Urinary bladder (tissue), 4 donors: Measurements from ENCODE around the gene BMP7. TPM values are rescaled to one million over a fixed set of nuclear protein-coding genes. Genes with fewer than 3 reads are reported as not detected.
"Not testable (repeated sequence)": the region's sequence is repeated elsewhere in the genome, so short reads cannot be mapped to it uniquely, and the experiment has no call there.

ENCODE experiments used
- DNase-seq: peaks from one replicate; pipeline ENCODE4 v3.0.0-alpha.2; 2015; ENCODE audit errors: extremely low spot score
- H3K27ac ChIP-seq: one replicate; pipeline ENCODE4 v1.5.1; 2013; ENCODE audit warnings: low read depth, mild to moderate bottlenecking, moderate library complexity
- H3K36me3 ChIP-seq: one replicate; pipeline ENCODE4 v1.6.1; 2013; ENCODE audit warnings: mild to moderate bottlenecking, moderate library complexity; ENCODE audit not compliant: insufficient read depth
- H3K4me1 ChIP-seq: one replicate; pipeline ENCODE4 v1.6.1; 2013; ENCODE audit warnings: mild to moderate bottlenecking, moderate library complexity; ENCODE audit not compliant: insufficient read depth
- H3K4me3 ChIP-seq: one replicate; pipeline ENCODE4 v1.5.1; 2013; ENCODE audit warnings: low read depth, low read length
- WGBS: extraction: QIAGEN DNeasy Blood & Tissue Kit; methylation state at CpG from one replicate; pipeline ENCODE4 v1.1.7; 2013; 5-methylcytosine and 5-hydroxymethylcytosine counted together
- polyA plus RNA-seq: library from polyadenylated mRNA; stranded (reverse); fragments of 200-250 nt; gene quantifications from one replicate; pipeline ENCODE4 v1.2.3, GENCODE V29; 2013
- total RNA-seq: library from RNA; depleted of rRNA; stranded (reverse); fragments of >200 nt; gene quantifications from one replicate; pipeline ENCODE4 v1.2.3, GENCODE V29; 2014
- donor health status: healthy with polysubstance abuse.
- donor health status: healthy.

The BMP7 gene
- total and polyA plus RNA-seq, 2 donors, result 8.5 to 12.1 TPM

GRCh38 chr20:57280221-57280620 is 13.8 kb upstream of the BMP7 start:
- Histone ChIP-seq H3K27ac (no peak overlapping the region), H3K4me3 (no peak overlapping the region), H3K36me3 (no peaks in the 10 kb centered on the region), H3K4me1 (peaks cover 2% of the 10 kb centered on the region)
- WGBS, result 96% methylated on average over 10 of the region's 10 CpGs
- no peak for DNase-seq

- 97% methylated on average over 3 of the region's 3 CpGs for WGBS
- H3K36me3 ChIP-seq, H3K27ac ChIP-seq, H3K4me1 ChIP-seq, DNase-seq, H3K4me3 ChIP-seq: not testable (repeated sequence)
Measured at GRCh38 chr20:57279548-57279947, 13.1 kb upstream of the BMP7 start.

- H3K36me3 ChIP-seq, result no peaks in the 10 kb centered on the region
- 34% methylated on average over 9 of the region's 9 CpGs for WGBS
- H3K27ac ChIP-seq, result no peak overlapping the region
- H3K4me1 ChIP-seq, result peaks cover 2% of the 10 kb centered on the region
- DNase-seq, result no peak
- H3K4me3 ChIP-seq, result no peak overlapping the region
Measured at GRCh38 chr20:57278457-57278856, 12.0 kb upstream of the BMP7 start.

GRCh38 chr20:57277398-57278105 is 11.1 kb upstream of the BMP7 start:
- 76% methylated on average over 8 of the region's 8 CpGs for WGBS
- peaks cover 2% of the 10 kb centered on the region for H3K4me1 ChIP-seq
- no peak overlapping the region for H3K4me3 ChIP-seq
- H3K27ac ChIP-seq, result no peak overlapping the region
- no peak for DNase-seq
- no peaks in the 10 kb centered on the region for H3K36me3 ChIP-seq

GRCh38 chr20:57276221-57276620 is 9.8 kb upstream of the BMP7 start:
- 87% methylated on average over 5 of the region's 5 CpGs for WGBS
- no peak for DNase-seq

GRCh38 chr20:57275813-57276212 is 9.4 kb upstream of the BMP7 start:
- no peak for DNase-seq
- 69% methylated on average over 5 of the region's 5 CpGs for WGBS
- no peaks in the 10 kb centered on the region for H3K36me3 ChIP-seq
- H3K27ac ChIP-seq, result no peak overlapping the region
- peaks cover 2% of the 10 kb centered on the region for H3K4me1 ChIP-seq
- no peak overlapping the region for H3K4me3 ChIP-seq

More at GRCh38 chr20:57276221-57276620, 9.8 kb upstream of the BMP7 start:
- Histone ChIP-seq H3K27ac (no peak overlapping the region), H3K4me1 (peaks cover 2% of the 10 kb centered on the region), H3K36me3 (no peaks in the 10 kb centered on the region), H3K4me3 (no peak overlapping the region)

- Histone ChIP-seq H3K27ac (no peak overlapping the region), H3K4me1 (peaks cover 2% of the 10 kb centered on the region), H3K4me3 (no peak overlapping the region), H3K36me3 (no peaks in the 10 kb centered on the region)
- no peak for DNase-seq
- 81% methylated on average over 3 of the region's 3 CpGs for WGBS
Measured at GRCh38 chr20:57275334-57275733, 8.9 kb upstream of the BMP7 start.

GRCh38 chr20:57274846-57275245 is 8.4 kb upstream of the BMP7 start:
- no peak for DNase-seq
- no peak overlapping the region for H3K4me3 ChIP-seq
- no peak overlapping the region for H3K27ac ChIP-seq
- 67% methylated on average over 4 of the region's 4 CpGs for WGBS
- peaks cover 2% of the 10 kb centered on the region for H3K4me1 ChIP-seq
- no peaks in the 10 kb centered on the region for H3K36me3 ChIP-seq

GRCh38 chr20:57274299-57274698 is 7.9 kb upstream of the BMP7 start:
- no peak overlapping the region for H3K27ac ChIP-seq
- 89% methylated on average over 3 of the region's 3 CpGs for WGBS
- no peak overlapping the region for H3K4me3 ChIP-seq
- peaks cover 2% of the 10 kb centered on the region for H3K4me1 ChIP-seq
- no peak for DNase-seq
- no peaks in the 10 kb centered on the region for H3K36me3 ChIP-seq

GRCh38 chr20:57272883-57273535 is 6.6 kb upstream of the BMP7 start:
- 77% methylated on average over 4 of the region's 4 CpGs for WGBS
- DNase-seq, result no peak
- peaks cover 2% of the 10 kb centered on the region for H3K4me1 ChIP-seq
- no peak overlapping the region for H3K27ac ChIP-seq
- H3K4me3 ChIP-seq, result no peak overlapping the region
- H3K36me3 ChIP-seq, result no peaks in the 10 kb centered on the region

GRCh38 chr20:57270204-57270984 is 4.0 kb upstream of the BMP7 start:
- H3K27ac ChIP-seq, result no peak overlapping the region
- H3K36me3 ChIP-seq, result no peaks in the 10 kb centered on the region
- no peak overlapping the region for H3K4me3 ChIP-seq
- H3K4me1 ChIP-seq, result no peaks in the 10 kb centered on the region
- WGBS, result 67% methylated on average over 10 of the region's 10 CpGs
- no peak for DNase-seq

- WGBS, result 78% methylated on average over 10 of the region's 10 CpGs
- Histone ChIP-seq H3K36me3 (no peaks in the 10 kb centered on the region), H3K27ac (no peak overlapping the region), H3K4me3 (no peak overlapping the region), H3K4me1 (no peaks in the 10 kb centered on the region)
- no peak for DNase-seq
Measured at GRCh38 chr20:57269148-57269984, 2.9 kb upstream of the BMP7 start.

GRCh38 chr20:57268399-57269076 is 2.1 kb upstream of the BMP7 start:
- H3K4me3 ChIP-seq, result no peak overlapping the region
- no peak for DNase-seq
- H3K36me3 ChIP-seq, result no peaks in the 10 kb centered on the region
- no peak overlapping the region for H3K27ac ChIP-seq
- no peaks in the 10 kb centered on the region for H3K4me1 ChIP-seq
- WGBS, result 86% methylated on average over 8 of the region's 8 CpGs
